GM19395 (cell line): ENCODE results near the gene ATRIP.
"Not testable (repeated sequence)": the region's sequence is repeated elsewhere in the genome, so short reads cannot be mapped to it uniquely, and the experiment has no call there.

Source experiments
- ATAC-seq: cut with Tn5 transposase; IDR thresholded peaks from one replicate; pipeline ENCODE4 v1.9.1; 2021; ENCODE audit warnings: mild to moderate bottlenecking, moderate library complexity; ENCODE audit not compliant: unreplicated experiment

Gene ATRIP

DNA sequence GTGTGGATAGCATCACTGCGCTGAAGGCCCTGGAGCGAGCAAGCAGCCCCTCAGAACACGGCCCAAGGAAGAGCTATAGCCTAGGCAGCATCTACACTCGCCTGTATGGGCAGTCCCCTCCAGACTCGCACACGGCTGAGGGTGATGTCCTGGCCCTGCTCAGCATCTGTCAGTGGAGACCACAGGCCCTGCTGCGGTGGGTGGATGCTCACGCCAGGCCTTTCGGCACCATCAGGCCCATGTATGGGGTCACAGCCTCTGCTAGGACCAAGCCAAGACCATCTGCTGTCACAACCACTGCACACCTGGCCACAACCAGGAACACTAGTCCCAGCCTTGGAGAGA, 20.5 kb downstream of the ATRIP start:
- no peak for ATAC-seq

DNA sequence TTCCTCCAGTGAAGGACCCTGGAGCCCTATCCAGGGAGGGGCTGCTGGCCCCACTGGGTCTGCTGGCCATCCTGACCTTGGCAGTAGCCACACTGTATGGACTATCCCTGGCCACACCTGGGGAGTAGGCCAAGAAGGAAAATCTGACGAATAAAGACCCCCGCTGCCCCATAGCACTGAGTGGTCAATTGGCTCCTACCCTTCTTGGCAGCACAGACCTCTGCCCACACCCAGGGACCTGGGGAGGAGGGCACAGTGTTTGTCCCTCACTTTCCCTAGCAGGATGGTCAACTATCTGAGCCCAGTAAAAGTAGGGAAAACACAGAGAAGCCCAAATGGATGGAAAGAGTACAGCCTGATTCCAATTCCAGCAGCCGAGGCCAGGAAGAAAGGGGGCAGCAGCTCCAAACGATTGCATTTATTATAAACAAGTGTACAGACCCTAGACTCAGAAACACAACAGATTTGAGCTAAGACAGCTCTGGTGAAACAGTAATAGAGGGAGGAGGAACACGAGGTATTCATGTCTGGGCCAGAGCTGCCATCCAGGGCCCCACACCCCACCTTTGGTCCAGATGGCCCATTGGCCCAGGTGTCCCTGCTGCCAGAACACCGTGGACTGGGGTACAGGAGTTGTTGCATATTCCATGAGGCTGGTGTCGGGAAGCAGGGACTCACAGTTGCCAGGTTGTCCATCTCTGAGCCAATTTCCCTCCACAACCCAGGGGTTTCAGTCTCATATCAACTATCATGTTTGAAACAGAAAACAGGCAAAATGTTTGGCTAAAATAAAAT, 21.1 kb downstream of the ATRIP start:
- ATAC-seq, result no peak

- no peak for ATAC-seq
These were observed 21.8 kb downstream of the ATRIP start for GRCh38 chr3:48468329-48468731.

GRCh38 chr3:48469046-48469915, 22.7 kb downstream of the ATRIP start:
- no peak for ATAC-seq

- no peak for ATAC-seq
These were observed 23.7 kb downstream of the ATRIP start for GRCh38 chr3:48470286-48470685.

DNA sequence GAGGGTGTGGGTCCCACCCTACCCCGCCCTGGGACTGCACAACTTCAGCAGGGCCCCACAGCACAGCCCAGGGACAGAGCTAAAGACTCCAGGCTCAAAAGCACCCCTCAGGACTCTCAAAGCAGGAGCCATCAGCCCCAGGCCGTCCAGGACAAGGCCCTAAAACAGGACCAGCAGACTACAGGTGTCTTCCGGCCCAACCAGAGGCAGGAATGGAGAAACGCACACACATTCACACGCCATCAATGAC, 26.1 kb downstream of the ATRIP start:
- ATAC-seq, result no peak

DNA sequence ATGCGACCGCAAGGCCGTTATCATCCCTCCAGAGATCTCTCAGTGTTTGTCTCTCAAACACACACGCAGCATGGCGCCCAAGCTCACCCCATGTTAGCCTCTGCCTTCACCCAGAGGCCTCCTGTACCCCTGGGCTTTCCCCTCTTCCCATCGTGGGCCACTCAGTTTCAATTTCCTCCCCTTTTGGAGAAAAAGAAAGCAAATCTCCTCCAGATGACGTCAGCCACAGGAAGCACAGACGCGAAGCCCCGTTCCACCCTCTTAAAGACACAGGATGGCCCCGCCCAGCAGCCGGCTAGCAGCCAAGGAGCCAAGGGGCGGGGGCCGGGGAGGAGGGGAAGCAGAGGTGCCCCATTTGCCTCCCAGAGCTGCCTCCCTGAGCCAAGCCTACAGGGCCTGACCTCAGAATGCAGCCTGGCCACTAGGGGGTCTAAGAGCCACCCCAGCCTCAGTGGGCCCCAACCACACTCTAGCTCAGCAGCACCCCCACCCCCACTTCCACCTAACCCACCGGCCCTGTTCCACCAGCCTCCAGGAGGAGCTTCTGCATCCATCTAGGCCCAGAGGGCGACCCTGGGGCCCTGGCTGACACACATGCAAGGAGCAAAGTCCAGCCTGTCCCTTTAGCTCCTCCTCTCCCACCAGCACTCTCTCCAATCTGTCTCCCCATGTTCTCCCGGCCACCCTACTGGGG, 26.5 kb downstream of the ATRIP start:
- ATAC-seq, result peak; percentile 78

DNA sequence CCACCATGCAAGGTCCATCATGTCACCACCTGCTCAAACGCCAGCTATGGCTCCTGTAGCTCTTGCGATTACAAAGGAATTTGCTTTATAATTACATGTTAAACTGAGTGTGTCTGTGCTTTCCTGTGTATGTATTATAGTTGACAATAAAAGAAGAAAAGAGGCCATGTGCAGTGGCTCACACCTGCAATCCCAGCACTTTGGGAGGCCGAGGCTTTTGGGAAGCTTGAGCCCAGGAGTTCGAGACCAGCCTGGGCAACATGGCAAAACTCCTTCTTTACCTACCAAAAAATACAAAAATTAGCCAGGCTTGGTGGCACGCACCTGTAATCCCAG, 27.0 kb downstream of the ATRIP start:
- ATAC-seq, result no peak

- ATAC-seq, result not testable (repeated sequence)
These were observed 27.5 kb downstream of the ATRIP start for GRCh38 chr3:48474031-48474430.

DNA sequence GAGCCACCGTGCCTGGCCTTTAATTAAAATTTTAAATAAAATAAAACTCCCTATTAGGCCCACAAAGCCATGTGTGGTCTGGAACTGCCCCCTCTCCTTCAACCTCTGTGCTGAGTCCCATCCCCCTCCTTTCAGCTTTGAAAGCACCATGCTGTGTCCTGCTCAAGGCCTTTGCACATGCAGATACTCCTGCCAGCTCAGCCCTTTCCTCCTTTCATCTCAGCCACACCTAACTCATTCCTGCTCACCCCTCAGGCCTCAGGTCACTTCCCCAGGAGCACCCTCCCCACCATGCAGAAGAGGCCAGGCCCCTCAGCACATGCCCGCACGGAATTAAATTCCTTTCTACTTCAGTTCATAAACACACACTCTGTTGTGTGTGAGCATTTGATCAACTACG, 28.1 kb downstream of the ATRIP start:
- ATAC-seq, result no peak

DNA sequence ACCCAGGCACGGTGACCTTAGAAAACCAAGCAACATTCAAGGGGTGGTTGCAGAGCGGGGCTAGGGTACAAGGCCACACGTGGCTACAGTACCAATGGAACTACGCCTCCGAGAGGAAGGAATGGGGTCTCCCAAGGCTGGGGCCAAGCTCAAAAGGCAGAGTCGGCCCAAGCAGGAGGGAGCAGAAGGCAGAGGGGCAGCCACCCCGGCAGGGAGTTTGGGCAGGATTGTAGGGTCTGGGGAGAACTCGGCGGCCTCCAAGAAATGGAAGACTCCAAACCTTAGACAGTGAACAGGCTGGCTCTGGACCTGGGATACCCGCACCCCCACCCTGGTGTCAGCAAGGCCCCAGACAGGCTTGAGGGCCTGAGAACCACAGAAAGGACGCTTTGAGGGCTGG, 28.7 kb downstream of the ATRIP start:
- ATAC-seq, result no peak

DNA sequence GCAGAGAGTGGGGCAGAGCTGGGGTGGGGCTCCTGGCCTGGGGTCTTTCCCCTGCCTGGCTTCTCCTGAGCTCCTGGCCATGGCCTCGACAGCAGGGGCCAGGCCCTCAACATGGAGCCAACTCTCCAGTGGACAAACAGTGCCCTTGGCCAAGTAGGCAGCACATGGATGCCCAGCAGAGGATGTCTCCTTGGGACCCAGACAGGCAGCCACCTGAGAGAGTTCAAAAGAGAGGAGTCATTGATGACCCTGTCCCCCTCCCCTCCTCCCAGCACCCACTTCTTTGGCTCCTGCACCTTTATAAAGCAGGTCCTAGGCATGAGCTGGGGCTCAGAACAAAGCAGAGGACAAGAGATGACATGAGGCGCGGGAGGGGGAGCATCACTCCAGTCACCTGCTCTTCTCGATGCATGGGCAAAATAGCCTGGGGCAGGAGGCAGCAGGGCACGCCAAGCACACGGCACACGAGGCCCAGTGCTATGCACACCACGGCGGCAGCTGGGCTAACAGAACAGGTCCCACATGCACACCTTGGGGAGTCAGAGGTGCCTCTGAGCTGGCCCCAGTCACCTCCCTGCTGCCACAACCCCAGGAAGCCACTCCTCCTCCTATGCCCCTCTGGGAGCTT, 30.0 kb downstream of the ATRIP start:
- ATAC-seq, result no peak

DNA sequence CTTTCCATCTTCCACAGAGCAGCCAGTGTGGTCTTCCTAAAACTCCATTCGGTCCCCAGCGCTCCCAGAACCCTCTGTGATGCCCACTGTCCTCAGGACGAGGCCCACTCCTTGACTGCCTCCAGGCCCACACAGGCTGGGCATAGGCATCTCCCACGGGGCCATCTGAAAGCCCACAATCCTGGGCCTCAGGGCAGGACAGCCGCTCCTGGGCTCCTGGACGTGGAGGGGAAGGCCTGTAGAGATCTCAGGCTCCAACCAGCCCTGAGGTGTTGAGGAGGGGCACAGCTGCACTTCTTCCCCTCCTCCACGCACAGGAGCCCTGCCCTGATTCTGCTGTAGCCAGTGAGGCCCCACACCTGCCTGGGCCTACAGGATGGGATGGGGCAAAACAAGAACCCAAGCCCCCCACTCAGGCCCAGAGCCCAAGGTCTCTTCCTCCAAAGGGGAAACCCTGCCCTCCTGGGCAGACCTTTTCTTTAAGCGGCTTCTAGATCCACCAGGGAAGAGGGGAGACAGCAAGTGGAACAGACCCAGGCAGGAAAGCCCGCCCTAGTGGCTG, 31.5 kb downstream of the ATRIP start:
- ATAC-seq, result no peak

DNA sequence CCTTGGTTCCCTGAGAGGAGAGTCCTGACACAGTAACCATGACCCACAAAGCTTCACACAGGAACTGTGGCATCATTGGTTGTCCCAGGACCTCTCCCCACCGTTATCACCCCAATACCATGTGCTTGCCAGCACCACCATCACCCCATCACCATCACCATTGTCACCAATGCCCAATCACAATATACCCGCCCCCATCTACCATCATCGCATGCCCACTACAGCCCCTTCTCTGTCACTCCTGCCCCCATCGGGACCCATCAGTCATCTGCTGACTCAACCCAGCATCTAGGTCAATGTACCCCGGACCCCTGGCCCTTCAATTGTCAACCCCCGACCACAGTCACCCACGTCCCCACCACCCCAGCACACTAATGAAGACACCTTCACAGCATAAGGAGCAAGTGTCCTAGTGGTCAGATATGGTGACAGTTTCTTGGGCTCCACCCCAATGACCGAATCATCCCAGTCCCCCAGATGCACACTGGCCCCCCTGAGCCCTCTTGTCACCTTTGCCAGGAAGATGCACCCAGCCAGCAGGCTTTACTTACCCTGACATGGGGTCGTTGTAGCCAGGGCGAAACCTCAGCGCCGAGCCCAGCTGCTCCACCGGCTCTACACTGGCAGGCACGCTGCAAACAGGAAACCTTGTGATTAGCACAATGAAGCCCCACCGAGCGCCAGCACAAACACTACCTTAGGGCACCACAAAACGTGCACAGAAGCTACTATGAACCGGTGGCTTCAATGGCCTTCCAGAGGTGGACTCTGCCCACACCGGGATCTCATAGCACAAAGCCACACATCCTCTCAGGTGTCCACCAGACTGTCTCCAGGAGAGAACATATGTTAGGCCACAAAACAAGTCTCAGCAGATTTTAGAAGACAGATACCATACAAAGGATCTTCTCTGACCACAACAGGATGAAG, 32.4 kb downstream of the ATRIP start:
- ATAC-seq, result no peak

GRCh38 chr3:48480891-48481290, 34.4 kb downstream of the ATRIP start:
- not testable (repeated sequence) for ATAC-seq

GRCh38 chr3:48482822-48483221, 36.3 kb downstream of the ATRIP start:
- ATAC-seq, result not testable (repeated sequence)

- no peak for ATAC-seq
These were observed 40.4 kb downstream of the ATRIP start for GRCh38 chr3:48486952-48487351.

DNA sequence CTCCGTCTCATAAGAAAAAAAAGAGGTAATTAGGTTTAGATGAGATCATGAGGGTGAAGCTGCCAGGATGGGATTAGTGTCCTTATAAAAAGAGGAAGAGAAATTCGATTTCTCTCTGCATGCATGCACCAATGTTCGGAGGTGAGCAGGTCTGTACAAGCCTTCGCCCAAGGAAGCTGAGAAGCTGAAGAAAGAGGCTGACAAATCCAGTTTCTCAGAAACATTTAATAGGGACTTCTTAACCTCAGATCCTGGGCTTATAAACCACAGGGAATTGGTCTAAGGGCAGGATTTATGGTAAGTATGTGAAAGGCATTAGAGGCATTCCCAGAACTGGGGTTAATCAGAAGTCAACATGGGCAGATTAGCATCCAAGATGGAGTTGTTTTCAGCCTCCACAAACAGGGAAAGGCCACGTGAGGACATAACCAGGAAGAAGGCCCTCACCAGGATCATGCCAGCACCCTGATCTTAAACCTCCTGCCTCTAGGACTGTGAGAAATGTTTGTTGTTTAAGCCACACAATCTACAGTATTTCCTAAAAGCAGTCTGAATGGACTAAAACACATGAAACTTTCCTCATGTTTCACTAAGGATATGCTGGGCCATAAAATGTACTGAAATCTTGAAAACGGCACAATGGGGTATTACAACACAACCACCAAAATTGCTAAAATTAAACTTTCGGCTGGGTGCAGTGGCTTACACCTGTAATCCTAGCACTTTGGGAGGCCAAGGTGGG, 46.1 kb downstream of the ATRIP start:
- no peak for ATAC-seq

- no peak for ATAC-seq
These were observed 46.6 kb downstream of the ATRIP start for GRCh38 chr3:48493203-48493501.

DNA sequence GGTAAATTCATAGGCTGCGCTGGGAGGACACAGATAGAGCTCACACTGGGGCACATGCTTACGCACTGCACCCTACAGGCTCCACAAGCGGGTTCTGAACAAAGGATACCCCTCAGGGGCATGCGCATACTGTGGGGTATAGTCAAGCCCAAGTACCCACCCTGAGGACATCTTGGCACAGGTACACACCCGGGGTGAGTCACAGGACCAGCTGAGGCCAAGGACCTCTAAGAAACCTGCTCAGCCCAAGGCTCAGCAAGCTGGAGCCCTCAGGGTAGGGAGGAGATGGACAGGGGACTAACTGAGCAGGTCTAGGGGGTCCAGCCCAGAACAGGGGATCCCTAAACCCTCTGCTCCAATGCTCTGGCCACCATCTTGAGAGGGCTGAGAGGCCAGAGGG, 54.1 kb downstream of the ATRIP start:
- no peak for ATAC-seq
